Measurements from ENCODE around the gene HSD11B1L.

DNA sequence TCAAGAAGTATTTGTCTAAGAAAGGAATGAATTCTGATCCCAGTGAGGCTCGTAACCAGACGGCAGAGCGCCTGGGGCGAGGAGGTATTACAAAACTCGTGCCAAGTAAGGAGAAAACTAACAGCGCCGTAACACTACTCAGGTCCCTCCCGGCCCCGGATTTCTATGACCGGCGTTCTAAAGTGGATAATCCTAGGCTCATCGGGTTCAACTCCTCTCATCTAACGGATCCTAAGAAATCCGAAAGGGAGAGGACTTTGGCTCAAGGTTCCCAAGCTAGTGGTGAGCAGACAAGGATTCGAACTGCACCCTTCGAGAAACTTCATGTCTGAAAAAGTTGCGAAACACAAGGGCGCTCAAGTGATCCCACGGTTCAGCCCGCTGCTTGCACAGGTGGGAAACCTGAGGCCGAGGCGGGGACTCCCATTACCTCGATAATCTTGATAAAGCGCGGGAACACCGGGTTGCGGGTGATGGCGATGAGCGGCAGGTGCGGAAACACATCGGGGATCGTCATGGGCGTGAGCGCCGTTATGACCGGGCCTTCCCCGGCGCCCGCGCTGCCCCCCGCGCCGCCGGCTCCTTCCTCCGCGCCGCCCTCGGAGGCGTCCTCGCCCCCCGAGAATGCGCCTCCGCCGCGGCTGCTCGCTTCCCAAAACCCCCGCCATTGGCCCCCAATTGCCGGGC is 38.6 kb downstream of the HSD11B1L start:
- no peak for TF ChIP-seq ZNF837 (tag by site-specific recombination; IDR thresholded peaks at IDR 0.05)
- TF ChIP-seq ZNF341 (tag by site-specific recombination; IDR thresholded peaks at IDR 0.05; ENCODE audit: low read depth): no peak
- TF ChIP-seq, protein P1, sequence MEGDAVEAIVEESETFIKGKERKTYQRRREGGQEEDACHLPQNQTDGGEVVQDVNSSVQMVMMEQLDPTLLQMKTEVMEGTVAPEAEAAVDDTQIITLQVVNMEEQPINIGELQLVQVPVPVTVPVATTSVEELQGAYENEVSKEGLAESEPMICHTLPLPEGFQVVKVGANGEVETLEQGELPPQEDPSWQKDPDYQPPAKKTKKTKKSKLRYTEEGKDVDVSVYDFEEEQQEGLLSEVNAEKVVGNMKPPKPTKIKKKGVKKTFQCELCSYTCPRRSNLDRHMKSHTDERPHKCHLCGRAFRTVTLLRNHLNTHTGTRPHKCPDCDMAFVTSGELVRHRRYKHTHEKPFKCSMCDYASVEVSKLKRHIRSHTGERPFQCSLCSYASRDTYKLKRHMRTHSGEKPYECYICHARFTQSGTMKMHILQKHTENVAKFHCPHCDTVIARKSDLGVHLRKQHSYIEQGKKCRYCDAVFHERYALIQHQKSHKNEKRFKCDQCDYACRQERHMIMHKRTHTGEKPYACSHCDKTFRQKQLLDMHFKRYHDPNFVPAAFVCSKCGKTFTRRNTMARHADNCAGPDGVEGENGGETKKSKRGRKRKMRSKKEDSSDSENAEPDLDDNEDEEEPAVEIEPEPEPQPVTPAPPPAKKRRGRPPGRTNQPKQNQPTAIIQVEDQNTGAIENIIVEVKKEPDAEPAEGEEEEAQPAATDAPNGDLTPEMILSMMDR (tag by site-specific recombination; IDR thresholded peaks at IDR 0.05): no peak
- TF ChIP-seq, protein P2, sequence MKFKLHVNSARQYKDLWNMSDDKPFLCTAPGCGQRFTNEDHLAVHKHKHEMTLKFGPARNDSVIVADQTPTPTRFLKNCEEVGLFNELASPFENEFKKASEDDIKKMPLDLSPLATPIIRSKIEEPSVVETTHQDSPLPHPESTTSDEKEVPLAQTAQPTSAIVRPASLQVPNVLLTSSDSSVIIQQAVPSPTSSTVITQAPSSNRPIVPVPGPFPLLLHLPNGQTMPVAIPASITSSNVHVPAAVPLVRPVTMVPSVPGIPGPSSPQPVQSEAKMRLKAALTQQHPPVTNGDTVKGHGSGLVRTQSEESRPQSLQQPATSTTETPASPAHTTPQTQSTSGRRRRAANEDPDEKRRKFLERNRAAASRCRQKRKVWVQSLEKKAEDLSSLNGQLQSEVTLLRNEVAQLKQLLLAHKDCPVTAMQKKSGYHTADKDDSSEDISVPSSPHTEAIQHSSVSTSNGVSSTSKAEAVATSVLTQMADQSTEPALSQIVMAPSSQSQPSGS (tag by site-specific recombination; IDR thresholded peaks at IDR 0.05; ENCODE audit: low read depth): no peak
